Neural crest cell (in vitro differentiated cells): ENCODE measurements around the gene PPP2R2C. TPM values are rescaled to one million over a fixed set of nuclear protein-coding genes. Genes with fewer than 3 reads are reported as not detected.

Source experiments
- DNase-seq: peaks from one replicate; pipeline ENCODE4 v3.0.0; 2021; ENCODE audit warnings: low read depth, mixed read lengths, low spot score
- H3K27ac Mint-ChIP-seq: one replicate; pipeline ENCODE4 v1.8.0; 2021; ENCODE audit warnings: mild to moderate bottlenecking, mixed read lengths; ENCODE audit not compliant: unreplicated experiment
- H3K27me3 Mint-ChIP-seq: 2 replicates; pipeline ENCODE4 v1.8.0; 2021; ENCODE audit warnings: low read depth, mild to moderate bottlenecking, mixed read lengths
- H3K36me3 Mint-ChIP-seq: 2 replicates; pipeline ENCODE4 v1.8.0; 2021; ENCODE audit warnings: low read depth, mild to moderate bottlenecking, mixed read lengths
- H3K4me1 Mint-ChIP-seq: 2 replicates; pipeline ENCODE4 v1.8.0; 2021; ENCODE audit warnings: mixed read lengths
- H3K4me3 Mint-ChIP-seq: one replicate; pipeline ENCODE4 v1.8.0; 2021; ENCODE audit warnings: mild to moderate bottlenecking, mixed read lengths
- H3K9me3 Mint-ChIP-seq: 2 replicates; pipeline ENCODE4 v1.8.0; 2021; ENCODE audit warnings: mixed read lengths
- total RNA-seq: library from RNA; stranded (reverse); gene quantifications from 2 replicates; pipeline ENCODE4 v1.2.1, GENCODE V29; 2021
- TF ChIP-seq, protein P1 (sequence below): fragments of 200-600 bp; sonication (generic); conservative IDR thresholded peaks from 2 replicates; pipeline ENCODE4 v1.5.0; 2021; ENCODE audit warnings: antibody characterized with exemption, mild to moderate bottlenecking

The PPP2R2C gene
- total RNA-seq, 1 donor from 2014 or later = 0.35 TPM

DNA sequence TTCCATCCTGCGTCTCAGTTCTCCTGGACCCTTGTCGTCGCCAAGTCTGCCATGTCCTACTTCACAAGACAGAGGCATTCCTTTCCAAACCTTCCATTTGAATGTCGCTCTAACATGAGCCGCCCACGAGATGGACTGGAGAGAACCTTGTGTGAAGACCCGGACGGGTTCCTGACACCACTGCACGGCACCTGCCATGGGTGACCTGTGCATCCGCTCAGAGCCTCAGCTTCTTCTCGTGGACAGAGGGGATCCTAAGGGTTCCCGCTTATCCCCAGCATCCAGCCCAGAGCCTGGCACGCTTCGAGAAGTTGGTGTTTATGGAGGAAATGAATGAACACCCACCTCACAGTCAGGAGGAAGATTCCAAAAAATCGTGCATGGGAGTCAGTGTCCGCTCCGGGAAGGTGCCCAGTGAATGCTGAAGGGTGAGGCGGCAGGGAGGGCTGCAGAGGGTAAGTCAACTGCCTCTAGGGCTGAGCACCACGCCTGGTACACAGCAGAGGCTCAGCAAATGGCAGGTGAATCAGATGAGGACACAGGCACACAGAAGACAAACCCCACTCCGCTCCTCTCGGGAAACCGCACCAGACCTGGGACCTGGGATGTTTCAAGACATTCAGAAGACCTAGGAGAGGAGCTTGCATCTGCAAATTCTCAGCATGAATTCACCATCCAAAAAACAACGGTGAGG is 150.2 kb downstream of the PPP2R2C start:
- TF ChIP-seq, protein P1, sequence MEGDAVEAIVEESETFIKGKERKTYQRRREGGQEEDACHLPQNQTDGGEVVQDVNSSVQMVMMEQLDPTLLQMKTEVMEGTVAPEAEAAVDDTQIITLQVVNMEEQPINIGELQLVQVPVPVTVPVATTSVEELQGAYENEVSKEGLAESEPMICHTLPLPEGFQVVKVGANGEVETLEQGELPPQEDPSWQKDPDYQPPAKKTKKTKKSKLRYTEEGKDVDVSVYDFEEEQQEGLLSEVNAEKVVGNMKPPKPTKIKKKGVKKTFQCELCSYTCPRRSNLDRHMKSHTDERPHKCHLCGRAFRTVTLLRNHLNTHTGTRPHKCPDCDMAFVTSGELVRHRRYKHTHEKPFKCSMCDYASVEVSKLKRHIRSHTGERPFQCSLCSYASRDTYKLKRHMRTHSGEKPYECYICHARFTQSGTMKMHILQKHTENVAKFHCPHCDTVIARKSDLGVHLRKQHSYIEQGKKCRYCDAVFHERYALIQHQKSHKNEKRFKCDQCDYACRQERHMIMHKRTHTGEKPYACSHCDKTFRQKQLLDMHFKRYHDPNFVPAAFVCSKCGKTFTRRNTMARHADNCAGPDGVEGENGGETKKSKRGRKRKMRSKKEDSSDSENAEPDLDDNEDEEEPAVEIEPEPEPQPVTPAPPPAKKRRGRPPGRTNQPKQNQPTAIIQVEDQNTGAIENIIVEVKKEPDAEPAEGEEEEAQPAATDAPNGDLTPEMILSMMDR = no peak
- H3K27me3 Mint-ChIP-seq = peaks cover 2% of the 10 kb centered on the region
- no peak overlapping the region for H3K27ac Mint-ChIP-seq
- no peaks in the 10 kb centered on the region for H3K36me3 Mint-ChIP-seq
- DNase-seq = no peak
- no peak overlapping the region for H3K4me3 Mint-ChIP-seq
- peaks cover 3% of the 10 kb centered on the region for H3K9me3 Mint-ChIP-seq
- H3K4me1 Mint-ChIP-seq = peaks cover 4% of the 10 kb centered on the region

DNA sequence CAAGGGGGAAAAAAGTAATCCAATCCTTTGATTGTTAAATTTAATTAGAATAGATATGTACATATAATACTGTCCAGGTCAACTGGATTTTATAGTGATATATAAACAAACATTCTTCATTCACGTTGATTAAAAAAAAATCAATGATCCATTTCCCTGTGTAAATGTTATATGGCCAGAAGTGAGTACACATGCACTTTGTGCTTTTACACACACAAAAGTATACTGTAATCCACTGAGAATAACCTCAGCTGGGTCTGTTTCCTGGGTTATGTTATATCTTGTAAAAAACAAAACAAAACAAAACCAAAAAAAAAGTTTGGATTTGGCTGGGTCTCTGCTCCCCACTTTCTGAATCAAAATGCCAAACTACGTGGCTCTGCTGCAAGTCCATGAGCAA is 151.1 kb downstream of the PPP2R2C start:
- Mint-ChIP-seq H3K9me3 (peaks cover 3% of the 10 kb centered on the region), H3K36me3 (no peaks in the 10 kb centered on the region), H3K4me1 (peaks cover 4% of the 10 kb centered on the region), H3K27me3 (peaks cover 2% of the 10 kb centered on the region), H3K4me3 (no peak overlapping the region), H3K27ac (no peak overlapping the region)
- no peak for DNase-seq
- TF ChIP-seq, protein P1 = no peak

DNA sequence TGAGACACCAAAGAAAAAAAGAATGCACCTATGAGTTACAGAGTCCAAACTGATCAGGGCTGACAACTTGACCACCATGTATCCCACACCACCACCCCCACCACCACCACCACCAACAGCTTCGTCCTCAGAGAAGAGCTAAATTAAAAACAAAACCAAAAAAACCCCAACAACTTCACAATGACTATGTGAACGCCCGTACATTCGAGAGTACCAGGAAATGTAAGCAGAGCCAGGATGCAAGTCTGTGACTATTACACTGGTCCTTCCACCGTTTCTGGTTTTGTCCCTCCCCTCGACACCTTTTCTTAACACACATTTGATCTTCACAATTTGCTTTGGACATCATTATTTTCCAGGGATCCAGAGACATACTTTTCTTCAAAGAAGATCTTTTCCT is 151.8 kb downstream of the PPP2R2C start:
- H3K36me3 Mint-ChIP-seq = no peaks in the 10 kb centered on the region
- H3K9me3 Mint-ChIP-seq = peaks cover 3% of the 10 kb centered on the region
- peaks cover 4% of the 10 kb centered on the region for H3K4me1 Mint-ChIP-seq
- DNase-seq = no peak
- TF ChIP-seq, protein P1 = no peak
- H3K27me3 Mint-ChIP-seq = peaks cover 2% of the 10 kb centered on the region
- H3K4me3 Mint-ChIP-seq = no peak overlapping the region
- peak overlapping the region; percentile 89 for H3K27ac Mint-ChIP-seq

DNA sequence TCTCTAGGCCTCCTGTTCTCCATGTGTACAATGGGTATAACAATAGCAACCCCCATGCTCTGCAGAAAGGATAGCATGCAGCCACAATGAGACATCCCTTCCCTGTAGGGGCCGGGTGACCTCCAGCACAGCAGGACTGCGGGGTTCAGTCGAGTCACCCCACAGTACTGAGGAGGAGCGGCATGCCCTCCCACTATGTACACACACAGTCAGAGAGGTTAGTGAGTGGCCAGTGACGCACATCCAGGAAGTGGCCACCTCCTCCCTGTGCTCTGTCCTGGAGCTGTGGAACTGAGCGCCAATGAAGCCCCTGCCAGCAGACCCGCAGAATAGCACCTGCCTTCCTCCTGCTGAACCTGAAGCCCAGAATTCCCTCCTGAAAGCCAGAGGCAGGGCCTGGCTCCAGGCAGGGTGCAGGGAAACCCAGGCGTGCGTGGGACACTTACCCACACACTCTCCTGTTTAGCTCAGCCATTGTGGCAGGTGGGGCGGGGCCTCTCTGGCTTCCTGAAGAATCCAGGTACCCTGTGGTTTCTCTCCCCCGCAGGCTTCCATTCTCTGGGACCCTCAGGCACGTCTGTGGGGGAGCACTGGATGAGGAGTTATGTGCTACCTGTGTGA is 152.8 kb downstream of the PPP2R2C start:
- Mint-ChIP-seq H3K36me3 (no peaks in the 10 kb centered on the region), H3K9me3 (peaks cover 3% of the 10 kb centered on the region), H3K4me1 (peaks cover 2% of the 10 kb centered on the region), H3K4me3 (no peak overlapping the region), H3K27me3 (peaks cover 1% of the 10 kb centered on the region), H3K27ac (peak overlapping the region; percentile 24)
- TF ChIP-seq, protein P1 = no peak
- DNase-seq = no peak

DNA sequence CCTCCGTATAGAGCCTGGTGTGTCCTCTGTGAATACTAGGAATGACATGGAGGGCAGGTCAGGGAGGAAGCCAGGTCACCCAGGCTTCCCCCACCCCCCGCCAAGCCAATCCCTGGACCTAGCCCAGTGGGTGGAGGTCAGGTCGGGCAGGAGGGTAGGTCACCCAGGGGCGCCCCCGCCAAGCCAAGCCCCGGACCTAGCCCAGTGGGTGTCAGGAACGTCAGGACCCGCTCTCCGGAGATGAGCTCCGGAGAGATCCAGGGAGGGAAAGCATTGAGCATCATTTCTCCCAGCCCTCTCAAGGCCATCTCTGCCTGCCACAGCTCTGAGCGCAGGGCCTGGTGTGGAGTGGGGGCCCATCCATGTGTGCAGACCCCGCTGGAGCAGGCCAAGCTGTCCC is 154.2 kb downstream of the PPP2R2C start:
- Mint-ChIP-seq H3K4me1 (no peaks in the 10 kb centered on the region), H3K27ac (no peak overlapping the region), H3K36me3 (no peaks in the 10 kb centered on the region), H3K9me3 (peaks cover 3% of the 10 kb centered on the region), H3K4me3 (no peak overlapping the region), H3K27me3 (peaks cover 3% of the 10 kb centered on the region)
- TF ChIP-seq, protein P1 = no peak
- DNase-seq = no peak
